ENCODE measurements around the gene ZNF688. TPM values are rescaled to one million over a fixed set of nuclear protein-coding genes. Genes with fewer than 3 reads are reported as not detected.
A peak's percentile ranks its signal among the peaks of the same experiment; 100 is the strongest.

The ZNF688 gene
- total RNA-seq, 1 donor from 2014 or later = 9.2 TPM

GRCh38 chr16:30609926-30610839 is 38.7 kb upstream of the ZNF688 start, which contains the start of gene ZNF689:
TSS of gene ZNF689 (minus strand) at chr16:30610389. CDS start at chr16:30610041, 348 bp downstream.
- DNase-seq (ENCODE audit: low read depth) = peak; percentile 74
- TF ChIP-seq, protein P1, sequence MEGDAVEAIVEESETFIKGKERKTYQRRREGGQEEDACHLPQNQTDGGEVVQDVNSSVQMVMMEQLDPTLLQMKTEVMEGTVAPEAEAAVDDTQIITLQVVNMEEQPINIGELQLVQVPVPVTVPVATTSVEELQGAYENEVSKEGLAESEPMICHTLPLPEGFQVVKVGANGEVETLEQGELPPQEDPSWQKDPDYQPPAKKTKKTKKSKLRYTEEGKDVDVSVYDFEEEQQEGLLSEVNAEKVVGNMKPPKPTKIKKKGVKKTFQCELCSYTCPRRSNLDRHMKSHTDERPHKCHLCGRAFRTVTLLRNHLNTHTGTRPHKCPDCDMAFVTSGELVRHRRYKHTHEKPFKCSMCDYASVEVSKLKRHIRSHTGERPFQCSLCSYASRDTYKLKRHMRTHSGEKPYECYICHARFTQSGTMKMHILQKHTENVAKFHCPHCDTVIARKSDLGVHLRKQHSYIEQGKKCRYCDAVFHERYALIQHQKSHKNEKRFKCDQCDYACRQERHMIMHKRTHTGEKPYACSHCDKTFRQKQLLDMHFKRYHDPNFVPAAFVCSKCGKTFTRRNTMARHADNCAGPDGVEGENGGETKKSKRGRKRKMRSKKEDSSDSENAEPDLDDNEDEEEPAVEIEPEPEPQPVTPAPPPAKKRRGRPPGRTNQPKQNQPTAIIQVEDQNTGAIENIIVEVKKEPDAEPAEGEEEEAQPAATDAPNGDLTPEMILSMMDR (IDR thresholded peaks at IDR 0.05; ENCODE audit: insufficient read depth, low read length, poor library complexity, severe bottlenecking) = no peak

DNA sequence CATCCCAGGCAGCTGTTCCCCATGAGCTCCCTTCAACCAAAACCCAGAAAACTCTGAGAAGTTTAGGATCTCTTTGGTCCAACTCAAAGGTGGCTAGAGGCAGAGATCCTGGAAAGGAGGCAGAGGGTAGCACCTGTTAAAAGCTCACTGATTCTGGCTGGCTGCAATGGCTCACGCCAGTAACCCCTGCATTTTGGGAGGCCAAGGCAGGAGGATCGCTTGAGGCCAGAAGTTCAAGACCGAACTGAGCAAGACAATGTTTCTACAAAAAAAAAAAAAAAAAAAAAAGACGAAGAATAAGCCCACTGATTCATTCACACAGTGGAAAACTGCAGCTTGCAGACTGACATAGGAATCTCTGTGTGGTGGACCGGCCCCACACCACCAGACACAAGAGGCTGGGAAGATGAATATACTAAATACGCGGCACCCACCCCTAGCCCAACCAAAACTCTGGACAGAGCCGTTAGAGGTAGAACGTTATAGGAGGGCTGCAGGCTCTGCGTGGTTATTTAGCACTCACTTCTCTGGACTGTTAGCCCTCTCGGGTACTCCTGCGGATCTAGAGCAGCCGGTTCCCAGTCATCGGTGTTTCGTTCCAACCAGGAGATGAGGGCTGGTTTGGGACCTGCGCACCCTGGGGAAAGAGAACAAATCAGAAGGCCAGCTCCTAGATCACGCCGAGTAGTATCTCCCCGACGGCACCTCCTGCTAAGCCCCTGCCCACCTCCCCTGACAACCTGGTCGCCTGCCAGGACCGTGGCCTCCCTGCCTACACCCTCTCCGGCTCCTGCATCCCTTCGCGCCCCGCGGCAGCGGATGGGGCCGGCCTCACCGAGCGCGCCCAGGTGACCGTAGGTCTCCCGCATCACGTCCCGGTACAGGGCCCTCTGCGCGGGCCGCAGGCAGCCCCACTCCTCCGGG is 37.8 kb upstream of the ZNF688 start:
- H3K27me3 ChIP-seq (ENCODE audit: control insufficient read depth, insufficient read depth, low read length) = no peaks in the 10 kb centered on the region

More at GRCh38 chr16:30609926-30610839, 38.7 kb upstream of the ZNF688 start, which contains the start of gene ZNF689:
- Histone ChIP-seq H3K4me3 (ENCODE audit: low read depth, low read length) (peak within 1 kb of the TSS; percentile 65), H3K27me3 (ENCODE audit: control insufficient read depth, insufficient read depth, low read length) (no peaks in the 10 kb centered on the region), H3K36me3 (ENCODE audit: control insufficient read depth, insufficient read depth, low read length) (no peaks in the 10 kb centered on the region)

GRCh38 chr16:30606004-30606403 is 34.5 kb upstream of the ZNF688 start:
- no peak overlapping the region for H3K4me3 ChIP-seq (ENCODE audit: low read depth, low read length)
- H3K27me3 ChIP-seq (ENCODE audit: control insufficient read depth, insufficient read depth, low read length) = no peaks in the 10 kb centered on the region
- no peak for DNase-seq (ENCODE audit: low read depth)
- H3K36me3 ChIP-seq (ENCODE audit: control insufficient read depth, insufficient read depth, low read length) = peaks cover 2% of the 10 kb centered on the region
- TF ChIP-seq, protein P1 (IDR thresholded peaks at IDR 0.05; ENCODE audit: insufficient read depth, low read length, poor library complexity, severe bottlenecking) = no peak

More for the DNA sequence above, 37.8 kb upstream of the ZNF688 start:
- TF ChIP-seq, protein P1 (IDR thresholded peaks at IDR 0.05; ENCODE audit: insufficient read depth, low read length, poor library complexity, severe bottlenecking) = no peak
- Histone ChIP-seq H3K36me3 (ENCODE audit: control insufficient read depth, insufficient read depth, low read length) (no peaks in the 10 kb centered on the region), H3K4me3 (ENCODE audit: low read depth, low read length) (peak overlapping the region; percentile 65)
- DNase-seq (ENCODE audit: low read depth) = no peak

- TF ChIP-seq, protein P1 (IDR thresholded peaks at IDR 0.05; ENCODE audit: insufficient read depth, low read length, poor library complexity, severe bottlenecking) = no peak
- Histone ChIP-seq H3K36me3 (ENCODE audit: control insufficient read depth, insufficient read depth, low read length) (peaks cover 2% of the 10 kb centered on the region), H3K27me3 (ENCODE audit: control insufficient read depth, insufficient read depth, low read length) (no peaks in the 10 kb centered on the region), H3K4me3 (ENCODE audit: low read depth, low read length) (no peak overlapping the region)
- no peak for DNase-seq (ENCODE audit: low read depth)
Measured at GRCh38 chr16:30605158-30605557, 33.6 kb upstream of the ZNF688 start.

GRCh38 chr16:30604316-30604947 is 32.9 kb upstream of the ZNF688 start:
- TF ChIP-seq, protein P1 (IDR thresholded peaks at IDR 0.05; ENCODE audit: insufficient read depth, low read length, poor library complexity, severe bottlenecking) = no peak
- Histone ChIP-seq H3K4me3 (ENCODE audit: low read depth, low read length) (no peak overlapping the region), H3K27me3 (ENCODE audit: control insufficient read depth, insufficient read depth, low read length) (no peaks in the 10 kb centered on the region), H3K36me3 (ENCODE audit: control insufficient read depth, insufficient read depth, low read length) (peaks cover 2% of the 10 kb centered on the region)
- no peak for DNase-seq (ENCODE audit: low read depth)
